ENCODE data around the gene SRRM5.
A peak's percentile ranks its signal among the peaks of the same experiment; 100 is the strongest.
"Not testable (repeated sequence)": the region's sequence is repeated elsewhere in the genome, so short reads cannot be mapped to it uniquely, and the experiment has no call there.

The SRRM5 gene

GRCh38 chr19:43616306-43616705 is 4.4 kb downstream of the SRRM5 start:
- DNase-seq (ENCODE audit: low read depth in 2 of 2) = no peak

- DNase-seq (ENCODE audit: low read depth in 2 of 2) = no peak
Measured at GRCh38 chr19:43616954-43617353, 5.1 kb downstream of the SRRM5 start.

- DNase-seq (ENCODE audit: low read depth in 2 of 2) = peak; percentile 30 to 44
Measured at GRCh38 chr19:43618921-43619261, 7.0 kb downstream of the SRRM5 start.

- DNase-seq (ENCODE audit: low read depth in 2 of 2) = peak; percentile 75 to 85
Measured at GRCh38 chr19:43619262-43620060, 7.6 kb downstream of the SRRM5 start, which contains the start of gene ZNF428. Gene ZNF428, minus strand, starts transcription at chr19:43619629. Its CDS starts 5,325 bp downstream, at chr19:43614304.

GRCh38 chr19:43620061-43621001 is 8.4 kb downstream of the SRRM5 start:
- DNase-seq (ENCODE audit: low read depth in 2 of 2) = peak in 1 of 2 experiments; percentile 79

- no peak for DNase-seq (ENCODE audit: low read depth in 2 of 2)
Measured at GRCh38 chr19:43622070-43622469, 10.2 kb downstream of the SRRM5 start.

GRCh38 chr19:43622956-43623355 is 11.1 kb downstream of the SRRM5 start:
- DNase-seq (ENCODE audit: low read depth in 2 of 2) = no peak

- DNase-seq (ENCODE audit: low read depth in 2 of 2) = no peak
Measured at GRCh38 chr19:43623889-43624670, 12.2 kb downstream of the SRRM5 start.

GRCh38 chr19:43624933-43625332 is 13.0 kb downstream of the SRRM5 start:
- DNase-seq (ENCODE audit: low read depth in 2 of 2) = peak; percentile 65 to 86

GRCh38 chr19:43625918-43626579 is 14.2 kb downstream of the SRRM5 start:
- DNase-seq (ENCODE audit: low read depth in 2 of 2) = no peak

- DNase-seq (ENCODE audit: low read depth in 2 of 2) = no peak
Measured at GRCh38 chr19:43626838-43627237, 14.9 kb downstream of the SRRM5 start.

GRCh38 chr19:43628646-43629326 is 16.9 kb downstream of the SRRM5 start:
- DNase-seq (ENCODE audit: low read depth in 2 of 2) = no peak

- DNase-seq (ENCODE audit: low read depth in 2 of 2) = no peak
Measured at GRCh38 chr19:43631491-43631890, 19.6 kb downstream of the SRRM5 start.

- no peak for DNase-seq (ENCODE audit: low read depth in 2 of 2)
Measured at GRCh38 chr19:43633520-43633919, 21.6 kb downstream of the SRRM5 start.

- DNase-seq (ENCODE audit: low read depth in 2 of 2) = no peak
Measured at GRCh38 chr19:43634068-43634467, 22.2 kb downstream of the SRRM5 start.

GRCh38 chr19:43634506-43634871 is 22.6 kb downstream of the SRRM5 start:
- DNase-seq (ENCODE audit: low read depth in 2 of 2) = no peak

GRCh38 chr19:43634872-43635560 is 23.1 kb downstream of the SRRM5 start:
- no peak for DNase-seq (ENCODE audit: low read depth in 2 of 2)

- DNase-seq (ENCODE audit: low read depth in 2 of 2) = not testable (repeated sequence)
Measured at GRCh38 chr19:43635561-43635940, 23.7 kb downstream of the SRRM5 start.

- DNase-seq (ENCODE audit: low read depth in 2 of 2) = no peak
Measured at GRCh38 chr19:43636121-43636683, 24.3 kb downstream of the SRRM5 start.
